WI38 (cell line): ENCODE results near the gene SLC39A11.

Source experiments
- H3K4me3 ChIP-seq: 2 replicates; pipeline ENCODE4 v1.5.1; 2011; ENCODE audit warnings: low read depth, mild to moderate bottlenecking, control low read depth, low read length
- CTCF ChIP-seq: IDR thresholded peaks from 2 replicates; pipeline ENCODE4 v1.5.1; 2012; ENCODE audit warnings: low read depth, mild to moderate bottlenecking, control low read depth, low read length

Gene SLC39A11

DNA sequence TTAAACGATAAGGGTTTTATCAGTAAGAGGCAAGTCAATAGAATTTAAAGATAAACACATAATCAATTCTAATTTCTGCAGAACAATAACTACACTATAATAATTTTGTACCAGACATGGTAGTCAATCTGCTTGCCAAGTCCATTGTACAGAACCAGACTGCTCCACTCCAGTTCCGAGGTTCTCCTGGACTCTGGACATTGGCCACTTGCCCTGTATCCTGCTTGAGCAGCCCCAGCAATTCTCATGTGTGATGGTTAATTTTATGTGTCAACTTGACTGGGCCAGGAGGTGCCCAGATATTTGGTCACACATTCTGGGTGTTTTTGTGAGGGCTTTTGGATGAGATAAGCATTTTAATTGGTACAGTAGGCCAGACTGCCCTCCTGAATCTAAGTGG is 384.6 kb downstream of the SLC39A11 start:
- no peak for TF ChIP-seq CTCF

DNA sequence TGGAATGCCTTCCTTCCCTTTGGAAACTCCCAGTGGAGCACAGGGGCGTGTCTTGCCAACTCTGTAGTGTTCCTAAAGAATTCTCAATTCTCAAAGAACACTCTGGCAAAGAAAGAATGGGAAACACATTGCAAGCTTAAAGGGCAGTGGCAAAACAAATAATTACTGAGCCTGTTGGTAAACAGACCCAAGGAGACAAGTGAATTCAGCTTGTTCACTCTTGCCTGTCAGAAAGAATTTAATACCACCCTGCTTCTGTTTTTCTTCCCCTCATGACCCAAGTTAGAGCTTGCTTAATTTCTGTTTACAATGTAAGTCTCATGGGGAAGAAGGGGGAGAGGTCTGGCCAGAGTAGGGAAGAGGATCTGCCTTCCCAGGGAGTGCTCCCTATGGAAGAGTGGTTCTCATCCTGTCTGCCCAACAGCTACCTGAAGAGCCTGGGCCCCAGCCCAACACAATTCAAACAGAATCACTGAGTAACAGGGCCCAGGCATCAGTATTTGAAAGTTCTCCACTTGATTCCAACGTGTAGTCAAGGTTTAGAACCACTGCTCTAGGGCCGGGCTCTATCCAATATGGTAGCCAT is 386.0 kb downstream of the SLC39A11 start:
- H3K4me3 ChIP-seq: no peak overlapping the region
- TF ChIP-seq CTCF: no peak

More for the DNA sequence above, 384.6 kb downstream of the SLC39A11 start:
- H3K4me3 ChIP-seq: no peak overlapping the region

DNA sequence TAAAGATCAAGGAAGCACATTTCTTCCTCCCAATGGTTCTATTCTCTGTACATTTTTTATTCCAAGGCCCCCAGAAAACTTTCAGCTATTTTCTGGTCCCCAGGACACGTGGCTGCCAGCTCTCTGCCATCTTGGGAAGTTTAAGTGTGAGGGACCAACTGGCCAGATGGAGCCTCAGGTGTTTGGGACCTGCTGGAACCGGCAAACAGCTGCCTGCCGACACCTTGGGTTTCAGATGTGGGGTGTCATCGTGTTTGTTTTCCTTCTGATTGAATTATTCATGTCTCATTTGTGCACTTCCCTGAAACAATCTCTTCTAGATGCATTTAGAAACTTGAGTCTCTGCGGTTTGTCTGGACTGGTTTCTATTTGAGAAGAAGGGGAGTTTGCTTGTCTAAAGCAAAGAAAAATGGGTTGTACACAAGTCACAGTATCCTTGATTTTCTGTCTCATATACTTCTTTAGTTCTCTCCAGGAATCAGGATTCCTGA is 386.5 kb downstream of the SLC39A11 start:
- no peak for TF ChIP-seq CTCF

GRCh38 chr17:72702998-72703397 is 389.5 kb downstream of the SLC39A11 start:
- TF ChIP-seq CTCF: no peak
- no peak overlapping the region for H3K4me3 ChIP-seq

More for the DNA sequence above, 386.5 kb downstream of the SLC39A11 start:
- H3K4me3 ChIP-seq: no peak overlapping the region

- H3K4me3 ChIP-seq: no peak overlapping the region
- TF ChIP-seq CTCF: no peak
Measured at GRCh38 chr17:72702136-72702735, 390.3 kb downstream of the SLC39A11 start.

- no peak overlapping the region for H3K4me3 ChIP-seq
- TF ChIP-seq CTCF: no peak
Measured at GRCh38 chr17:72700226-72700625, 392.3 kb downstream of the SLC39A11 start.

DNA sequence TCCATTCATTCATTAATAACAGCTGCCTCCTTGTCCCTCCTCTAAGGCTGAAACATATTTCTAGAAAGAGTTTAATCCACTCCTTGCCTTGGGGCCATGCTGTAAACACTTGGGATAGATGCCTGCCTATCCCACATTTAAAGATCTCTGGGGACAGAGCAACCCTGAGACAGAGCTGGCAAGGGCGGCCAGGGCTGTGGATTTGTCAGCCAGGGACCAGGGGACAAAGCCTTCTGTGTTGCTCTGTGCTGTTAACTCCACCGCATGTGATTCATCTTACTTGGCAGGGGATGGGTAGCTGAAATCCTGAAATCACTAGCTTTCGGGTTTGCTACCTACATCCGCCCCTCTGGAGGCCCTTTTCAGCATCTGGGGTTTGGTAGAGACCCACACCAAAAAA is 392.9 kb downstream of the SLC39A11 start:
- H3K4me3 ChIP-seq: no peak overlapping the region
- TF ChIP-seq CTCF: no peak
